NB4 (cell line): ENCODE results near the gene NFE2L1.

Experiments used
- CTCF ChIP-seq: IDR thresholded peaks from one replicate; pipeline ENCODE4 v1.5.1; 2012; ENCODE audit warnings: low read depth, low read length
- MYC ChIP-seq: IDR thresholded peaks from 2 replicates; pipeline ENCODE4 v1.6.1; 2011; ENCODE audit warnings: low read depth, low read length

- TF ChIP-seq MYC (no peak), CTCF (no peak)
These were observed 22.0 kb downstream of the NFE2L1 start for GRCh38 chr17:48070195-48070594.
